ENCODE measurements around the gene C12orf50.

GRCh38 chr12:88052686-88053085 is 23.5 kb upstream of the C12orf50 start:
- TF ChIP-seq CTCF (IDR thresholded peaks at IDR 0.05): peak in 1 of 6 experiments; percentile 14
- TF ChIP-seq POLR2AphosphoS5 (IDR thresholded peaks at IDR 0.05): no peak

Data from upper lobe of left lung (tissue), 4 donors.